ENCODE data around the gene KCNJ6. TPM values are rescaled to one million over a fixed set of nuclear protein-coding genes. Genes with fewer than 3 reads are reported as not detected.

Gene KCNJ6
- total and polyA plus RNA-seq, 10 of the 15 experiments (the other 5 are each of a cell fraction or from before 2014, with no cell fraction given): 0.03 to 0.07 (median 0.04) TPM; not detected in 7

GRCh38 chr21:37917612-37918011, 1.4 kb upstream of the KCNJ6 start (continued):
- no peak for TF ChIP-seq ZBTB40 (IDR thresholded peaks at IDR 0.05; ENCODE audit: borderline replicate concordance)
- TF ChIP-seq NKRF (conservative IDR thresholded peaks at IDR 0.05): no peak

- 28% methylated on average over 14 of the region's 26 CpGs for WGBS (ENCODE audit: insufficient coverage, insufficient replicate concordance, low lambda C conversion rate, missing lambda C conversion rate)
- Histone ChIP-seq H3K79me2 (ENCODE audit: control insufficient read depth, insufficient read depth, low read length) (no peaks in the 10 kb centered on the region), H2AFZ (ENCODE audit: control insufficient read depth, low read depth, low read length) (no peak overlapping the region), H3K36me3 (ENCODE audit: control insufficient read depth in 2 of 2, insufficient read depth in 2 of 2, low read length in 1 of 2) (no peaks in the 10 kb centered on the region), H3K4me3 (no peak overlapping the region), H3K4me1 (ENCODE audit: control insufficient read depth, insufficient read depth, low read length) (no peaks in the 10 kb centered on the region), H4K20me1 (ENCODE audit: control insufficient read depth, insufficient read depth) (no peaks in the 10 kb centered on the region), H3K9ac (ENCODE audit: control insufficient read depth, insufficient read depth, low read length) (no peak overlapping the region), H3K27ac (ENCODE audit: control insufficient read depth, insufficient read depth) (no peak overlapping the region), H3K9me3 (replicated peaks; ENCODE audit: control insufficient read depth, insufficient read depth, low read length) (no peaks in the 10 kb centered on the region), H3K27me3 (replicated peaks in 1 of 2; ENCODE audit: control insufficient read depth in 2 of 2, insufficient read depth in 2 of 2, low read length in 1 of 2) (no peaks in the 10 kb centered on the region; a peak in 1 of 4 replicates), H3K4me2 (ENCODE audit: control insufficient read depth, insufficient read depth) (no peak overlapping the region)
- FAIRE-seq (no peak), DNase-seq (ENCODE audit: low read depth, low spot score) (no peak), ATAC-seq (no peak)
- TF ChIP-seq IRF5 (IDR thresholded peaks at IDR 0.05; ENCODE audit: borderline replicate concordance) (no peak), FOXK2 (IDR thresholded peaks at IDR 0.05) (no peak), USF1 (IDR thresholded peaks at IDR 0.05; ENCODE audit: borderline replicate concordance, extremely low read length, insufficient read depth, low read depth, low read length) (no peak), SRF (IDR thresholded peaks at IDR 0.05; ENCODE audit: low read depth in 2 of 2, low read length in 2 of 2) (no peak), SUZ12 (IDR thresholded peaks at IDR 0.05; ENCODE audit: unreplicated experiment) (no peak), STAT3 (IDR thresholded peaks at IDR 0.05; ENCODE audit: low read depth, low read length) (no peak), MAX (IDR thresholded peaks at IDR 0.05; ENCODE audit: low read depth, low read length) (no peak), ASH2L (IDR thresholded peaks at IDR 0.05; ENCODE audit: borderline replicate concordance, low read depth) (no peak), CBX3 (IDR thresholded peaks at IDR 0.05; ENCODE audit: borderline replicate concordance, low read depth) (no peak), MYC (IDR thresholded peaks at IDR 0.05; ENCODE audit: insufficient read depth, insufficient read length, insufficient replicate concordance, low read length, severe bottlenecking) (no peak), WRNIP1 (IDR thresholded peaks at IDR 0.05; ENCODE audit: borderline replicate concordance, low read depth, low read length) (no peak), GATAD2B (conservative IDR thresholded peaks at IDR 0.05; ENCODE audit: low read depth) (no peak)
- in situ Hi-C loops (cut with MboI): no loop called here
- ChIA-PET CTCF (no interaction called here), POLR2A (no interaction called here), RAD21 (ENCODE audit: unreplicated experiment) (no interaction called here), SMC1A (ENCODE audit: uncharacterized antibody, unreplicated experiment) (no interaction called here)
- intact Hi-C loops (cut with micrococcal nuclease; ENCODE audit: unreplicated experiment): no loop called here
- no TSS peak for BruUV-seq (replicated peaks)
These were observed 332 bp downstream of the KCNJ6 start for GRCh38 chr21:37915941-37916309.

Data from GM12878 (cell line).